22Rv1 (cell line): ENCODE data around the gene APOBEC3A.
"Not testable (repeated sequence)": the region's sequence is repeated elsewhere in the genome, so short reads cannot be mapped to it uniquely, and the experiment has no call there.

ENCODE experiments used
- H3K27ac ChIP-seq: fragments of 450-650 bp; 2 replicates; pipeline ENCODE4 v1.5.1; 2017
- ZFX ChIP-seq: fragments of 450-650 bp; IDR thresholded peaks from 2 replicates; pipeline ENCODE4 v1.6.1; 2017; ENCODE audit warnings: antibody characterized with exemption, borderline replicate concordance
- TF ChIP-seq, protein P1 (sequence below): fragments of 450-650 bp; IDR thresholded peaks from 2 replicates; pipeline ENCODE4 v1.5.1; 2017; ENCODE audit warnings: mild to moderate bottlenecking

APOBEC3A gene

DNA sequence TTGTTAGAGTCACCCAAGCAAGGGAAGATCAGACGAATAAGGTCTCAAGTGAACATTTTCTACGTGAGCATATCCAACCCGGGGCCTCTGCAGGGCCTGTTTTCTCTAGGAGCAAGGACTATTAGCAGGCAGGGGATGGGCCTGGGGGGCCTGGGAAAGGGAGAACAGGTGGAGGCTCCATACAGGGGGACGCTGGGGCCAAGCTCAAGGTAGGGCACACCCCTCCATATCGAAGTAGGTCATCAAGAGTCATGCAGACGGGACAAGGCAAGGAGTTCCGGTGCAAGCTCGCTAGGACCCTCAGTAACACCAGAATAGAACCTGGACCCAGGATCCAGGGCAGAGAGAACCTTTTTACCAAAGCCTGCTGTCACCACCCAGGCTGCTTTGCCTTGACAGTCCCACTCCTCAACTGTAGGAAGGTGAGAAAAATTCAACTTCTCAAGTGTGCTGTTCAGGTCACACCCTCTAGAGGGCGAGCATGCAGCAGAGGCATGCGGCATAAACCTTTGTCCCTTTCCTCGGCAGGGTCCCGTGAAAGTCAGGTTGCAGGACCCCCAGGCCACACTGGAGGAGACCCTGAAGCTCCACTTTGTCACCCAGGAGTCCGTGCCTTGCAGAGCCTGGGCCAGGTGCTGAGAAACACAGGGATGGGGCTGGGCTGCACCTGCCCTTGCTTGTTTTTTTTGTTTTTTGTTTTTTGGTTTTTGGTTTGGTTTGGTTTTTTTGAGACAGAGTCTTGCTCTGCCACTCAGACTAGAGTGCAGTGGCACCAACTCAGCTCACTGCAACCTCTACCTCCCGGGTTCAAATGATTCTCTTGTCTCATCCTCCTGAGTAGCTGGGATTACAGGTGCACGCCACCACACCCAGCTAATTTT lies 16.1 kb downstream of the APOBEC3A start:
- no peak overlapping the region for H3K27ac ChIP-seq
- TF ChIP-seq, protein P1, sequence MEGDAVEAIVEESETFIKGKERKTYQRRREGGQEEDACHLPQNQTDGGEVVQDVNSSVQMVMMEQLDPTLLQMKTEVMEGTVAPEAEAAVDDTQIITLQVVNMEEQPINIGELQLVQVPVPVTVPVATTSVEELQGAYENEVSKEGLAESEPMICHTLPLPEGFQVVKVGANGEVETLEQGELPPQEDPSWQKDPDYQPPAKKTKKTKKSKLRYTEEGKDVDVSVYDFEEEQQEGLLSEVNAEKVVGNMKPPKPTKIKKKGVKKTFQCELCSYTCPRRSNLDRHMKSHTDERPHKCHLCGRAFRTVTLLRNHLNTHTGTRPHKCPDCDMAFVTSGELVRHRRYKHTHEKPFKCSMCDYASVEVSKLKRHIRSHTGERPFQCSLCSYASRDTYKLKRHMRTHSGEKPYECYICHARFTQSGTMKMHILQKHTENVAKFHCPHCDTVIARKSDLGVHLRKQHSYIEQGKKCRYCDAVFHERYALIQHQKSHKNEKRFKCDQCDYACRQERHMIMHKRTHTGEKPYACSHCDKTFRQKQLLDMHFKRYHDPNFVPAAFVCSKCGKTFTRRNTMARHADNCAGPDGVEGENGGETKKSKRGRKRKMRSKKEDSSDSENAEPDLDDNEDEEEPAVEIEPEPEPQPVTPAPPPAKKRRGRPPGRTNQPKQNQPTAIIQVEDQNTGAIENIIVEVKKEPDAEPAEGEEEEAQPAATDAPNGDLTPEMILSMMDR, result peak; percentile 79
- TF ChIP-seq ZFX, result no peak

DNA sequence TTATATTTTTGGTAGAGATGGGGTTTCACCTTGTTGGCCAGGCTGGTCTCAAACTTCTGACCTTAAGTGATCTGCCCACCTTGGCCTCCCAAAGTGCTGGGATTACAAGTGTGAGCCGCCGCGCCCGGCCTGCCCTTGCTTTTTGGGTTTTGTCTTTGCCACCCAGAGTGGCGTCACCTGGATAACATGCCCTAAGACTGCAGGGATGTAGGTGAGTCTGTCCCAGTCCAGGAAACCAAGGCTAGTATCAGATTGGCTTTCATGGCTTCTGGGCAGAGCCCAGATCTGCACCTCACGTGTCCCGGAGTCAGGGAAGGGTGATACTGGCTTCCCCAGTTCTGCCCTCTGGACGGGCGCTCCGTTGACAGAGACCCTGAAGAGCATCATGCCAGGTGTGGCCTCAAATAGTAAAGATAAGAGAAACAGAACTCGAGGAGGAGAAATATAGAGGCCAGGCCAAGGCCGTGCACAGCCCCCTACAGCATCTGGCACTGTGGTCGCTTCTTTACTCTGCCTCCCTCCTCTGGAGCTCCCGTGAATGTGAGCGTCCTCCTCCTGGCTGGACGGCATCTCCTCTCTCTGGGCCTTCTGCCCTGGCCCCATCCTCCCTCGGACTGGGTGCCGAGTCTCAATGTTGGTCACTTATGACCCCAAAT lies 16.9 kb downstream of the APOBEC3A start:
- H3K27ac ChIP-seq, result no peak overlapping the region
- TF ChIP-seq, protein P1, result no peak
- no peak for TF ChIP-seq ZFX

DNA sequence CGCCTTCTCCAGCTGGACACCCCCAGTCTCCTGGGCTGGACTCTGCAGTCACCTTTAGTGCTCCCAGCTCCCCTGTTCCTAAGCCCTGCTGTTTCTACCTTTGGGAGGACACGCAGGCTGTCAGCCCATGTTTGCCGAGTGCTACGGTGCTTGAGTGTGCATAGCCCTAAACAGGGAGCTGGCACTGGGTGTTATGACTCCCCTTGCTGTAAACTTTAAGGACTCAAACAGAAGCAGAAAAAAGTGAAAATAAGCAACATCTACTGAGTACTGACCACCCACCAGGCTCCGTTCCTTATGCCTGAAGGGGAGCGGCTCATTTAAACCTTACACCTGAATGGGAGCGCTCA lies 17.4 kb downstream of the APOBEC3A start:
- no peak for TF ChIP-seq ZFX
- TF ChIP-seq, protein P1, result no peak

DNA sequence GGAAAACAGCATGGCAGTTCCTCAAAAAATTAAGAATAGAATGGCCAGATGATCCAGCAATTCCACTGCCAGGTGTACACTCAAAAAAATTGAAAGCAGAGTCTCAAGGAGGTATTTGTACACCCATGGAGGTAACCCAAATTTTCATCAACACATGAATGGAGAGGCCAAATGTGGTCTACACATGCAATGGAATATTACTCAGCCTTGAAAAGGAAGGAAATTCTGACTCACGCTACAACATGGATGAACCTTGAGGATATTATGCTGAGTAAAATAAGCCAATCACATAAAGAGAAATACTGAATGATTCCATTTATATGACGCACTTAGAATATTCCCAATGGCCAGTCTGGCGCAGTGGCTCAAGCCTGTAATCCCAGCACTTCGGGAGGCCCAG lies 19.9 kb downstream of the APOBEC3A start:
- not testable (repeated sequence) for H3K27ac ChIP-seq

More for the DNA sequence above, 17.4 kb downstream of the APOBEC3A start:
- no peak overlapping the region for H3K27ac ChIP-seq

DNA sequence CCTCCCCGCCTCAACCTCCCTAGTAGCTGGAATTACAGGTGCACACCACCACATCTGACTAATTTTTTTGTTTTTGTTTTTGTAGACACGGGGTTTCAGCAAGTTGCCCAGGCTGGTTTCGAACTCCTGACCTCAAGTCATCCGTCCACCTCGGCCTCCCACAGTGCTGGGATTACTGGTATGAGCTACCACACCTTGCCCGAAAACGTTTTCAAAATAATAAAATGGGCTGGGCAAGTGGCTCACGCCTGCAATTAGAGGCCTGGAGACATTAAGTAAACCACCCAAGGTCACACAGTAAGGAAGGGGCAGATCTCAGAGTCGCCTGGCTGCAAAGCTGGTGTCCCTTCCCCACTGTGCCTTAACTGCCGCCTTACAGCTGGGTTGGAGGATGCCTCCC lies 23.2 kb downstream of the APOBEC3A start:
- not testable (repeated sequence) for H3K27ac ChIP-seq

DNA sequence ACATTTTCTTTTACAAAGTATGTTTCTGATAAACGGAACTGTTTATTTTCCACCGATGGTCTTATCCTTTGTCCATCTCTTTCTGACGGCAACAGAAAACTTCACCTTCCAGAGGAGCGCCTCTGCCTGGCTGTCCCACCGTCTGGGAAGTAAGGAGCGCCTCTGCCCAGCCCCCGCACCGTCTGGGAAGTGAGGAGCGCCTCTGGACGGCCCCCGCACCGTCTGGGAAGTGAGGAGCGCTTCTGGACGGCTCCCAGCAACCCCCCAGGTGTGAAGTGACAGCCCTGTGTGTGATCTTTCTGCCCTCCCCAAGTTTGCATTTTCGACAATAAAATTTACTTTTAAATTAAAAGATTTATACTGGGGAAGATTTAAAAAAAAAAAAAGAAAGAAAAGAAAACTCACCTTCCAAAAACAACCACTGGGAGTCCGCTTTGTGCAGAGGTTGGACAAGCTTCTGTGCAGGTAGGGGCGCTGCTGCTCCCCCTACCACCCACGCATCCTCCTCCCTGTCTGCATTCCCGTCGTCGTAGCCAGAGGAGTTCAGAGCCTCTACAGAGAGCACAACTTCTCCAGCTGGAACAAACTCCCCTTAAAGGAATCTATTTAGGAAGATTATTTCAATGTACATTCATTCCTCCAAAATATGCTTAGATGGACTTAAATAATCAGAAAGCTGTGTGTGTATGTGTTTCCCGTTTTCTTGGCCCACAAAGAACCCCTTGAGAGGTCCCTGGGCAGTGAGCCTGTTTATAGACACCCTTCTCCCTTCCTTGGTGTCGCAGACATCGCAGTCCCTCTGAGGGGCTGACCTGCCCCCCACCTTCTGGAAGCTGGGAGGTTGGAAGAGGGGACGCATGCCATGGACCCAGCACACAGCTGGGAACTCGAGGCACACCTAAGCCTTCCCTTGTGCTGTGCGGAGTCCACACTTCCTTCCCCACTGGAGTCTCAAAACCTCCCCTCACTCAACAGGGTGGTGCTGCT lies 23.9 kb downstream of the APOBEC3A start:
- H3K27ac ChIP-seq, result no peak overlapping the region
- TF ChIP-seq, protein P1, result no peak
- no peak for TF ChIP-seq ZFX

DNA sequence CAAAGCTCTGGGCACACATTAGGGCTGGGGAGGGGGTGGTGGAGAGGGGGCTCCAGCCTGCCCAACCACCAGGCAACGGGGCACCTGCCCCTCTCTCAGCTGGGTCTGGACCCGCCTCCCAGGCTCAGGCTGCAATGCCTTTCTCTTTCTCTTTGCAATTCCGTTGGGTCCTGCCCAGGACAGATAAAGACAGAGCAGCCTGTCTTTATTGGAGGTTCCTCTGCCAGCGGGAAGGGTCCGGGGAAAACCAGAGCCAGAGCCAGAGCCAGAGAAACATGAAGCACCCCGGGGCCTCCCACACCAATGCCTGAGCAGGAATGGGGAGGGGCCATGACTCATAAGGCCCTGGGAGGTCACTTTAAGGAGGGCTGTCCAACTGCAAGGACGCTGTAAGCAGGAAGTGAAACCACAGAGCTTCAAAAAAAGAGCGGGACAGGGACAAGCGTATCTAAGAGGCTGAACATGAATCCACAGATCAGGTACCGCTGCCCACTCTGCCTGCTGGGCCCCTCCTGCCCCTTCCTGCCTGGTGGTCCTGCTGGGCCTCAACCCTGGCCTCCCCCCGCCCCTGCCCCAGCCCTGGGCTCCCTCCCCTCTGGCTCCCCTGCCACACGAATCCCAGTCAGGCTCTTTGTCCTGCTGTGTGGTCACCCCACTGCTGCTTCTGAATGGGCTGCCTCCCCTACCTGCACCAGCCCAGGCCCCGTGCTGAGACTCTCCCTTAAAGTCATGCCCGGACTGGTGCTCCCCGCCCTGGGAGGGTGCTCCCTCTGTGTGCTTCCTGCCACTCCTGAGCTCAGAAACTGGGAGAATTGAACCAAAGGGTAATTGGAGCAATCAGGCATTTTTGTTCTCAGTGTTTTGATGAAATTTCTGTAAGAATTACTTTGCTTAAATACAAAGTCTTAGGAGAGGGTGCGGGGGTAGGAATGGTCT lies 24.9 kb downstream of the APOBEC3A start, which contains the start of gene APOBEC3B:
Gene APOBEC3B (plus strand): TSS at position 356 of the 936 bp plus-strand sequence. CDS start 107 bp downstream, at position 463.
- H3K27ac ChIP-seq, result peak within 1 kb of the TSS; percentile 33; the same call in 1 of the 2 replicates
- TF ChIP-seq, protein P1, result no peak
- no peak for TF ChIP-seq ZFX
